HepG2 (cell line): ENCODE measurements around the gene ZNF19. TPM values are rescaled to one million over a fixed set of nuclear protein-coding genes. Genes with fewer than 3 reads are reported as not detected.
A peak's percentile ranks its signal among the peaks of the same experiment; 100 is the strongest.

ENCODE experiments used
- DMTF1 ChIP-seq: sonication (generic); formaldehyde crosslinking; IDR thresholded peaks from 2 replicates; pipeline ENCODE4 v1.4.0; 2020; ENCODE audit warnings: mild to moderate bottlenecking, missing genetic modification reagents
- DNMT3B ChIP-seq: conservative IDR thresholded peaks from 2 replicates; pipeline ENCODE4 v1.6.1; 2016; ENCODE audit warnings: missing biosample characterization, control low read depth
- GATAD2A ChIP-seq: IDR thresholded peaks from 2 replicates; pipeline ENCODE4 v1.6.1; 2016
- HIVEP1 ChIP-seq: sonication (generic); formaldehyde crosslinking; IDR thresholded peaks from 2 replicates; pipeline ENCODE4 v1.4.0; 2020; ENCODE audit warnings: mild to moderate bottlenecking, missing genetic modification reagents
- IRF1 ChIP-seq: sonication (generic); formaldehyde crosslinking; IDR thresholded peaks from 2 replicates; pipeline ENCODE4 v1.4.0; 2020; ENCODE audit warnings: low read depth, mild to moderate bottlenecking, missing genetic modification reagents
- MTA1 ChIP-seq: sonication (generic); formaldehyde crosslinking; IDR thresholded peaks from 2 replicates; pipeline ENCODE4 v1.4.0; 2020; ENCODE audit warnings: missing genetic modification reagents, mild to moderate bottlenecking, borderline replicate concordance
- NCOA1 ChIP-seq: sonication (generic); formaldehyde crosslinking; IDR thresholded peaks from 2 replicates; pipeline ENCODE4 v1.9.0; 2021; ENCODE audit warnings: missing genetic modification reagents
- NFE2L2 ChIP-seq: fragments of 150-350 bp; IDR thresholded peaks from 2 replicates; pipeline ENCODE4 v1.6.1; 2014; ENCODE audit warnings: low read length
- NFKBIZ ChIP-seq: IDR thresholded peaks from 2 replicates; pipeline ENCODE4 v1.6.1; 2018; ENCODE audit warnings: missing genetic modification reagents, missing compliant biosample characterization
- NR2F1 ChIP-seq, 2 experiments: fragments of 450-650 bp in 1 of 2; formaldehyde crosslinking in 1 of 2; IDR thresholded peaks; 2 replicates each; pipeline versions ENCODE4 v1.5.0 to v1.6.1; 2016 to 2020; ENCODE audit warnings: mild to moderate bottlenecking in 1 of 2, missing compliant biosample characterization in 1 of 2, missing genetic modification reagents in 1 of 2, moderate library complexity in 1 of 2
- POGK ChIP-seq: sonication (generic); formaldehyde crosslinking; conservative IDR thresholded peaks from 2 replicates; pipeline ENCODE4 v1.8.0; 2022; ENCODE audit warnings: mild to moderate bottlenecking, moderate library complexity, missing genetic modification reagents
- RORA ChIP-seq: sonication (generic); formaldehyde crosslinking; IDR thresholded peaks from 2 replicates; pipeline ENCODE4 v1.5.0; 2020; ENCODE audit warnings: mild to moderate bottlenecking, missing genetic modification reagents, moderate library complexity
- SP140L ChIP-seq: sonication (generic); formaldehyde crosslinking; IDR thresholded peaks from 2 replicates; pipeline ENCODE4 v1.4.0; 2020; ENCODE audit warnings: missing genetic modification reagents, borderline replicate concordance
- THRA ChIP-seq: sonication (generic); formaldehyde crosslinking; IDR thresholded peaks from 2 replicates; pipeline ENCODE4 v1.4.0; 2020; ENCODE audit warnings: missing genetic modification reagents, borderline replicate concordance
- YEATS4 ChIP-seq: sonication (generic); formaldehyde crosslinking; IDR thresholded peaks from 2 replicates; pipeline ENCODE4 v1.4.0; 2020; ENCODE audit warnings: missing genetic modification reagents, borderline replicate concordance
- ZFAT ChIP-seq: sonication (generic); formaldehyde crosslinking; conservative IDR thresholded peaks from 2 replicates; pipeline ENCODE4 v1.8.1; 2023; ENCODE audit warnings: missing genetic modification reagents, inconsistent platforms
- ZHX1 ChIP-seq: sonication (generic); formaldehyde crosslinking; IDR thresholded peaks from 2 replicates; pipeline ENCODE4 v1.8.1; 2022; ENCODE audit warnings: low read depth, mild to moderate bottlenecking, missing genetic modification reagents
- ZMYM4 ChIP-seq: sonication (generic); formaldehyde crosslinking; IDR thresholded peaks from 2 replicates; pipeline ENCODE4 v1.8.1; 2023; ENCODE audit warnings: mild to moderate bottlenecking, missing genetic modification reagents
- ZNF598 ChIP-seq: sonication (generic); formaldehyde crosslinking; IDR thresholded peaks from 2 replicates; pipeline ENCODE4 v1.5.1; 2020; ENCODE audit warnings: mild to moderate bottlenecking, missing genetic modification reagents, borderline replicate concordance
- ZNF740 ChIP-seq: sonication (generic); formaldehyde crosslinking; IDR thresholded peaks from 2 replicates; pipeline ENCODE4 v1.4.0; 2020; ENCODE audit warnings: missing genetic modification reagents
- polyA plus RNA-seq, 8 experiments: library from polyadenylated mRNA; depleted of rRNA in 3 of 8; stranded (reverse) in 7 of 8; unstranded in 1 of 8; fragments of >200 nt; fragmentation: Illumina TruSeq in 4 of 8; extraction: Trizol in 4 of 8; gene quantifications; 2 replicates each; pipeline versions ENCODE4 v1.2.1 to v1.2.3, GENCODE V29; 2011 to 2016; ENCODE audit warnings: low read depth in 4 of 8, missing spikeins in 1 of 8, mixed read lengths in 1 of 8; ENCODE audit not compliant: insufficient read depth in 1 of 8
- total RNA-seq, 5 experiments: library from RNA; depleted of rRNA; stranded (reverse); fragments of >200 nt; fragmentation: Illumina TruSeq; extraction: Trizol; gene quantifications; 2 replicates each; pipeline ENCODE4 v1.2.3, GENCODE V29; 2016; ENCODE audit warnings: low read depth in 1 of 5

Gene ZNF19
- total and polyA plus RNA-seq, 2 of the 13 experiments (the other 11 are each of a cell fraction or from before 2014, with no cell fraction given), result 3.2 to 5.8 TPM

GRCh38 chr16:71440669-71441347 is 48.3 kb downstream of the ZNF19 start (continued):
- TF ChIP-seq ZHX1 (CRISPR knock-in tag), result no peak
- no peak for TF ChIP-seq NCOA1 (CRISPR knock-in tag)
- TF ChIP-seq IRF1 (CRISPR knock-in tag), result 0 out of 2 replicates have a peak, but pooled peaks have one; percentile 41
- no peak for TF ChIP-seq NFE2L2
- 0 out of 2 replicates have a peak, but pooled peaks have one; percentile 51 for TF ChIP-seq ZNF598 (CRISPR knock-in tag)
- 0 out of 2 replicates have a peak, but pooled peaks have one; percentile 3 for TF ChIP-seq ZMYM4
- TF ChIP-seq YEATS4, result no peak
- TF ChIP-seq DNMT3B (CRISPR knock-in tag), result no peak
- TF ChIP-seq DMTF1 (CRISPR knock-in tag), result 0 out of 2 replicates have a peak, but pooled peaks have one; percentile 32
- TF ChIP-seq POGK (CRISPR knock-in tag), result 0 out of 2 replicates have a peak, but pooled peaks have one; percentile 12
- no peak for TF ChIP-seq ZNF740
- TF ChIP-seq THRA (CRISPR knock-in tag), result no peak
- TF ChIP-seq SP140L (CRISPR knock-in tag), result no peak
- TF ChIP-seq ZFAT, result no peak
- TF ChIP-seq RORA (CRISPR knock-in tag), result no peak
- peak; percentile 36; the same call in 1 of the 2 replicates for TF ChIP-seq MTA1 (CRISPR knock-in tag)
- TF ChIP-seq HIVEP1 (CRISPR knock-in tag), result peak; percentile 5; the same call in 1 of the 2 replicates
- TF ChIP-seq GATAD2A (CRISPR knock-in tag), result no peak
- 0 out of 4 replicates have a peak, but pooled peaks of 1 of the 2 experiments have one; percentile 33 for TF ChIP-seq NR2F1 (CRISPR knock-in tag; IDR thresholded peaks at IDR 0.05)
- TF ChIP-seq NFKBIZ, result no peak
